Measurements from ENCODE around the gene KHNYN.

- TF ChIP-seq, protein P1, sequence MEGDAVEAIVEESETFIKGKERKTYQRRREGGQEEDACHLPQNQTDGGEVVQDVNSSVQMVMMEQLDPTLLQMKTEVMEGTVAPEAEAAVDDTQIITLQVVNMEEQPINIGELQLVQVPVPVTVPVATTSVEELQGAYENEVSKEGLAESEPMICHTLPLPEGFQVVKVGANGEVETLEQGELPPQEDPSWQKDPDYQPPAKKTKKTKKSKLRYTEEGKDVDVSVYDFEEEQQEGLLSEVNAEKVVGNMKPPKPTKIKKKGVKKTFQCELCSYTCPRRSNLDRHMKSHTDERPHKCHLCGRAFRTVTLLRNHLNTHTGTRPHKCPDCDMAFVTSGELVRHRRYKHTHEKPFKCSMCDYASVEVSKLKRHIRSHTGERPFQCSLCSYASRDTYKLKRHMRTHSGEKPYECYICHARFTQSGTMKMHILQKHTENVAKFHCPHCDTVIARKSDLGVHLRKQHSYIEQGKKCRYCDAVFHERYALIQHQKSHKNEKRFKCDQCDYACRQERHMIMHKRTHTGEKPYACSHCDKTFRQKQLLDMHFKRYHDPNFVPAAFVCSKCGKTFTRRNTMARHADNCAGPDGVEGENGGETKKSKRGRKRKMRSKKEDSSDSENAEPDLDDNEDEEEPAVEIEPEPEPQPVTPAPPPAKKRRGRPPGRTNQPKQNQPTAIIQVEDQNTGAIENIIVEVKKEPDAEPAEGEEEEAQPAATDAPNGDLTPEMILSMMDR (IDR thresholded peaks at IDR 0.05; ENCODE audit: poor library complexity, severe bottlenecking) = no peak
- TF ChIP-seq POLR2AphosphoS5 (IDR thresholded peaks at IDR 0.05) (no peak), MXI1 (conservative IDR thresholded peaks at IDR 0.05; ENCODE audit: poor library complexity, severe bottlenecking) (no peak), EP300 (conservative IDR thresholded peaks at IDR 0.05; ENCODE audit: poor library complexity, severe bottlenecking) (no peak), EZH2 (IDR thresholded peaks at IDR 0.05; ENCODE audit: borderline replicate concordance, insufficient read depth, low read length, poor library complexity, severe bottlenecking) (no peak), SMC3 (conservative IDR thresholded peaks at IDR 0.05; ENCODE audit: poor library complexity) (no peak)
- TF ChIP-seq, protein P2, sequence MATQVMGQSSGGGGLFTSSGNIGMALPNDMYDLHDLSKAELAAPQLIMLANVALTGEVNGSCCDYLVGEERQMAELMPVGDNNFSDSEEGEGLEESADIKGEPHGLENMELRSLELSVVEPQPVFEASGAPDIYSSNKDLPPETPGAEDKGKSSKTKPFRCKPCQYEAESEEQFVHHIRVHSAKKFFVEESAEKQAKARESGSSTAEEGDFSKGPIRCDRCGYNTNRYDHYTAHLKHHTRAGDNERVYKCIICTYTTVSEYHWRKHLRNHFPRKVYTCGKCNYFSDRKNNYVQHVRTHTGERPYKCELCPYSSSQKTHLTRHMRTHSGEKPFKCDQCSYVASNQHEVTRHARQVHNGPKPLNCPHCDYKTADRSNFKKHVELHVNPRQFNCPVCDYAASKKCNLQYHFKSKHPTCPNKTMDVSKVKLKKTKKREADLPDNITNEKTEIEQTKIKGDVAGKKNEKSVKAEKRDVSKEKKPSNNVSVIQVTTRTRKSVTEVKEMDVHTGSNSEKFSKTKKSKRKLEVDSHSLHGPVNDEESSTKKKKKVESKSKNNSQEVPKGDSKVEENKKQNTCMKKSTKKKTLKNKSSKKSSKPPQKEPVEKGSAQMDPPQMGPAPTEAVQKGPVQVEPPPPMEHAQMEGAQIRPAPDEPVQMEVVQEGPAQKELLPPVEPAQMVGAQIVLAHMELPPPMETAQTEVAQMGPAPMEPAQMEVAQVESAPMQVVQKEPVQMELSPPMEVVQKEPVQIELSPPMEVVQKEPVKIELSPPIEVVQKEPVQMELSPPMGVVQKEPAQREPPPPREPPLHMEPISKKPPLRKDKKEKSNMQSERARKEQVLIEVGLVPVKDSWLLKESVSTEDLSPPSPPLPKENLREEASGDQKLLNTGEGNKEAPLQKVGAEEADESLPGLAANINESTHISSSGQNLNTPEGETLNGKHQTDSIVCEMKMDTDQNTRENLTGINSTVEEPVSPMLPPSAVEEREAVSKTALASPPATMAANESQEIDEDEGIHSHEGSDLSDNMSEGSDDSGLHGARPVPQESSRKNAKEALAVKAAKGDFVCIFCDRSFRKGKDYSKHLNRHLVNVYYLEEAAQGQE (IDR thresholded peaks at IDR 0.05; ENCODE audit: borderline replicate concordance) = no peak
These were observed 22.0 kb upstream of the KHNYN start for GRCh38 chr14:24407608-24408325.

All from neural cell (in vitro differentiated cells).